SK-N-MC (cell line): Measurements from ENCODE around the gene CD52.

Experiments
- EZH2 ChIP-seq: fragments of 200-600 bp; sonication (generic); IDR thresholded peaks from one replicate; pipeline ENCODE4 v1.6.1; 2017; ENCODE audit warnings: antibody characterized with exemption
- FOXP2 ChIP-seq: optimal IDR thresholded peaks from 2 replicates; pipeline ENCODE3; 2011; ENCODE audit warnings: mild to moderate bottlenecking, moderate library complexity; ENCODE audit not compliant: insufficient read depth; ENCODE audit errors: extremely low read length, control extremely low read depth
- POLR2AphosphoS5 ChIP-seq: IDR thresholded peaks from 2 replicates; pipeline ENCODE4 v1.6.1; 2012; ENCODE audit warnings: mild to moderate bottlenecking, low read depth, low read length, borderline replicate concordance

DNA sequence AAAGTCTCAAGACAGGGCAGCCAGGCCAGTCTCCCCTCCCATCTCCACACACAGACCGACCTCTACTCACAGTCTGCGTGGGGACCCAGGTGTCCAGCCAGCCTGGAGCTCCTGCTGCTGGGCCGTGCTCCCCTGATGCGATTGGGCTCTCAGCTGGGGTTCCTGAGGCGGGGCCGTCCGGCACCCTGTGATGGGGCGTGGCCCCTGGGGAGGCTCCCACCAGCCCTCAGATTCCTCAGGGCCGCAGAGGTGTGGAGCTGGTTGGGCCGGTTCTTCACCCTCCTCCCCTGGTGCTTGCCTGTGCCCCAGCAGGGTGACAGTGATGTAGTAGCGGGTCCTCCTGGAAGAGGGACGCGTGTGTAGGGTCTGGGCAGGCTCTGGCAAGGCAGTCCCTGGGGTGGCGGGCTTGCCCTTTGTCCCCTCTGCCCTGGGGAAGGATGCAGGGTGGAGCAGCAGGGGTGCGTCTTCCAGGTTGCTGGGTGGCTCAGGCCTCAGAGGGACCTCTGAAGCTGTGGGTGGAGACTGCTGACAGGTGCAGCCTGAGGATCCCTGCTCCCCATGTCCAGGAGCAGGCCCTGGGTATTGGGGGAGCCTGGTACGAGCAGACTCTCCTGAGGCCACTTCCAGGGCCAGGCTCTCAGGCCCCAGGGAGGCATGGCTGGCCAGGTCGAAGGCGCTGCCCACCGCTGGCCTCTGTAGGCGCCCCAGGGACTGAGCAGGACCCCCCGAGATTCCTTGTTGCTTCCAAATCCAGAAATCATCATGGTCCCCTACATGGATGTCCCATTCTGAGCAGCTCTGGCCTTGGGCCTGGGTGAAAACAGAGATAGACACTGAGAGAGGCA lies 36.4 kb downstream of the CD52 start, which contains the start of gene CRYBG2:
- TF ChIP-seq POLR2AphosphoS5 (no peak), EZH2 (no peak), FOXP2 (no peak)
